Measurements from ENCODE around the gene VANGL2.

DNA sequence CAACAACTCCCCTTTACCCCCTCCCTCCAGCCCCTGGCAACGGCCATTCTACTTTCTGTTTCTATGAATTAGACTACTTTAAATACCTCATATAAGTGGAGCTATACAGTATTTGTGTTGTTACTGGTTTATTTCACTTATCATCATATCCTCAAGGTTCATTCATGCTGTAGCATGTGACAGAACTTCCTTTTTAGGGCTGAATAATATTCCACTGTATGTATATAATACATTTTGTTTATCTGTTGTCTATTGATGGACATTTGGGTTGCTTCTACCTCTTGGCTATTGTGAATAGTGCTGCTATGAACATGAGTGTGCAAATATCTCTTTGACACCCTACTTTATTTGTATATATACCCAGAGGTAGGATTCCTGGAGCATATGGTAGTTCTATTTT, 31.3 kb upstream of the VANGL2 start:
- TF ChIP-seq ZC3H10 (CRISPR knock-in tag; IDR thresholded peaks at IDR 0.05) (no peak), TCF4 (CRISPR knock-in tag; IDR thresholded peaks at IDR 0.05; ENCODE audit: borderline replicate concordance) (no peak)

Measured in SK-N-SH treated with all-trans-retinoic acid at 6 μM for 48 hours (cell line).